GM19372 (cell line): ENCODE data around the gene MRPS18C.

ENCODE experiments used
- ATAC-seq: cut with Tn5 transposase; IDR thresholded peaks from one replicate; pipeline ENCODE4 v1.9.1; 2021; ENCODE audit warnings: mild to moderate bottlenecking, low read depth, moderate library complexity; ENCODE audit not compliant: unreplicated experiment

MRPS18C gene

GRCh38 chr4:83455281-83456183, at the start of gene MRPS18C, which contains the start of gene HELQ:
TSS of gene MRPS18C (plus strand) at chr4:83456058. CDS start at chr4:83456078, 20 bp downstream.
TSS of gene HELQ (minus strand) at chr4:83455823. CDS start at chr4:83455693, 130 bp downstream.
- ATAC-seq, result peak; percentile 94

- no peak for ATAC-seq
These were observed 47.0 kb upstream of the MRPS18C start for GRCh38 chr4:83408908-83409307.

DNA sequence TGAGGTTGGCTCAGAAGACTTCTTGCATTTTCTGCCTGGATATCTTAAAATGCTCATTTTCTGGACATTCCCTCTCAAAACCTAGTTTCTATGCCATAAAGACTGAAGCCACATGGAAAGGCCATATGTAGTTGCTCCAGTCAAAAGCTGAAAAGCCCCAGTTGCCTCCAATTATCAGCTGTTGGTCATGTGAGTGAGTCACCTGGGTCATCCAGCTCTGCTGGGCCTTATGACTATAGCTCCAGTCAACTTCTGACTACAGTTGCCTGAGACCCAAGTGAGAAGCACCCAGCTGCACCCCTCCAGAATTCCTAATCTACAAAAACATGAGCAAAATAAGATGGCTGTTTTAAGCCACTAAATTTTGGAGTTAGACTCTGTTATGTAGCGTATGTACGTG, 42.2 kb upstream of the MRPS18C start:
- no peak for ATAC-seq

- ATAC-seq, result no peak
These were observed 38.3 kb upstream of the MRPS18C start for GRCh38 chr4:83417566-83417965.

DNA sequence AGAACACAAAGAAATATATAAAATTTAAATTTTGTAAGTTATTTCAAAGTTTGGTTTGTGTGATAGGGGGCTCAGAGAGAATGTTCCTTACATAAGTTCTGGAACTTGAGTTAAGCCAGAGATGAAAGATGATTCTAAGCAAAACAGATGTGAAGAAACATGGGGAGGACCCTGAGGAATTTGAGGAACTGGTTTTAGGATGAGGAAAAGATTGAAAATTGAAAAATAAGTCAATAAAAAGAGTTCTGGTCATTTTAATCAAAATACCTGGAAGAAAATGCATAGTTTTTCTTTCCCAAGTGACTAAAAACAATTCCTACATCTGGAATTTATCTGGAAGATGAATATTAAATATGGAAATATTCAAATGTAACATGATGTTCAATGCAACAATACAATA, 37.6 kb upstream of the MRPS18C start:
- ATAC-seq, result no peak

- no peak for ATAC-seq
These were observed 24.7 kb upstream of the MRPS18C start for GRCh38 chr4:83431200-83431599.

GRCh38 chr4:83436680-83437079, 19.2 kb upstream of the MRPS18C start:
- no peak for ATAC-seq

- no peak for ATAC-seq
These were observed 17.1 kb upstream of the MRPS18C start for GRCh38 chr4:83438719-83439118.

DNA sequence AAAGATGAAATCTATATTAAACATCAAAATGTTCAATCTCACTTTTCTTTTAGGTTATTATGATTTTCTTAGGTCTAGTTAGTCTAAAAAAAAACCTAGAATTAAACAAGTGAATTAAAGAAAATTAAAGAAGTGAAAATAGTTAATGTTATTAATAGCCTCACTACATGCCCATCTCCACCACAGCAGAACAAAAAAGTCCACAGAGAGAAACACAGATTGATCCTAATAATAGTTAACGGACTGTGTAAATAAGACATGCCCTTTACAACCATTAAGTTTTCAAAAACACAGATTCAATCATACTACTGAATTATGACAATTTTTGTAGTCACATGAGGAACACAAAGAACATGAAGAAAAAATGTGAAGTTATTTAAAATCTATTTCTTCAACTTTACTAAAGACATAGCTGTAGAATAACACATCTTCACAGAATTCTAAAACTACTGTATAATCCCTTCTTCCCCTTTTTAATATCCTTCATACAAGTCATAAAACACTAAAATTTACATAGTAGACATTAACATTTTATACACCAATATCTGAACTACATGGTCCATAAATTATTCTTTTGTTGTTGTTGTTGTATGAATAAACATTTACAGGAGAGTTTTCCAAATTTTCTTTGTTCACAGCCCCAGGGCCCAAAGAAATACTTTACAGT, 15.6 kb upstream of the MRPS18C start:
- ATAC-seq, result no peak

- no peak for ATAC-seq
These were observed 15.0 kb upstream of the MRPS18C start for GRCh38 chr4:83440899-83441298.

- no peak for ATAC-seq
These were observed 6.8 kb upstream of the MRPS18C start for GRCh38 chr4:83449009-83449408.

- ATAC-seq, result no peak
These were observed 1.2 kb upstream of the MRPS18C start for GRCh38 chr4:83454686-83455085.

- ATAC-seq, result no peak
These were observed 285 bp downstream of the MRPS18C start for GRCh38 chr4:83456184-83456501.

DNA sequence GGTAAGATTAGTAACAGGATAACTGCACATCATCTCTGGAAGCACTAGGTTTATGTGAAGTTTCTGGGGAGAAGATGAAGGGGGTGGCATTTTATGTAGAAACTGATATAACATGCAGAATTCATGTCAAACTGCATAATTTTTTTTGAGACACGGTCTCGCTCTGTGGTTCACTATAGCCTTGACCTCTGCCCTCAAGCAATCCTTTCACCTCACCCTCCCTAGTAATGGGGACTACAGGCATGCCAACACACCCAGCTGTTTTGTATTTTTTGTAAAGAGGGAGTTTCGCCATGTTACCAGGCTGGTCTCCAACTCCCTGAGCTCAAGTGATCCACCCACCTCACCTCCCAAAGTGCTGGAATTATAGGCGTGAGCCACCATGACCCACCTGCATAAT, 17.6 kb downstream of the MRPS18C start:
- no peak for ATAC-seq

- no peak for ATAC-seq
These were observed 18.1 kb downstream of the MRPS18C start for GRCh38 chr4:83473966-83474365.

DNA sequence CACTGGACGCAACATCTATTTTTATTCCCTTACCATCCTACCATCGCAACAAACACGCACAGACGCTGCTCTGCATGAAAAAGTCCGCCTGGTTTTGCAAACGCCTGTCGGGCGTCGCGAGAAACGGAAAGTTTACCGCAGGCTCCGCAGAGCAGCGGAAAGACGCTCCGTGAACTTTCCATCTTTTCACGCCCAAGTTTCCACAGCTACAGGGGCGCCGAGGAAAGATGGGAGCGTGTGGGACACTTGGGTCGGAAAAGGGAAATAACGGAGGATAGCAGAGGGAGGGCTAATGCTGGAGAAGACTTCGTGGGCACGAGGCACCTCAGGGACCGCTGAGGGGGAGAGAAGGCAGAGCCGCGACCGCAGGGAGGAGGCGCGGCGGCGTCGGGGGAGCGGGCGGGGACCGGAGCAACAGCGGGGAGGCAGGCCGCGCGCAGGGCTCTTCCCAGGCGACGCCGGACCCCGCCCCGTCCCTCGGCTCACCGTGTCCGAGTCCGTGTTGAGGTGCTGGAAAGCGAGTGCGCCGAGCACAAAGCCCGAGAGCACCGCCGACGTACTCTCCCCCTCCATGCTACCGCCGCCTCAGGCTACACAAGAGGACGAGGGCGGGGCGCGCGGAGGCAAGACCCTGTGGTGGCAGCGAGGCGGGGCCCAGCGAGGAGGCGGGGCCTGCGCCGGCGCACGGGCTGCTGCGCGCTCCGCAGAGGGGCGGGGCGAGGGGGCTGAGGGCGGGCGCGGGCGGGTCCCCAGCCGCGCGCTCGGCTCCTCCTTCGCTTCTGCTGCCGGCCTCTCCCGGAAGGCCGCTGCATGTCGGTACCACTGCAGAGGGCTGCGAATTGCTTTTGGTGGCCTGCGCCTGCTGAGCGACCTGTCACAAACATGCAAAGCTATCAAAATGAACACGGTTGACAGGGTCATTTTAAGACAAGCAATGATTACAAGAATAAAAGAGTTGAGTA, 28.9 kb downstream of the MRPS18C start, which contains the start of gene ABRAXAS1:
ABRAXAS1 (minus strand) TSS at position 601 of the 962 bp plus-strand sequence; CDS start at position 573, 28 bp downstream.
- peak; percentile 94 for ATAC-seq

DNA sequence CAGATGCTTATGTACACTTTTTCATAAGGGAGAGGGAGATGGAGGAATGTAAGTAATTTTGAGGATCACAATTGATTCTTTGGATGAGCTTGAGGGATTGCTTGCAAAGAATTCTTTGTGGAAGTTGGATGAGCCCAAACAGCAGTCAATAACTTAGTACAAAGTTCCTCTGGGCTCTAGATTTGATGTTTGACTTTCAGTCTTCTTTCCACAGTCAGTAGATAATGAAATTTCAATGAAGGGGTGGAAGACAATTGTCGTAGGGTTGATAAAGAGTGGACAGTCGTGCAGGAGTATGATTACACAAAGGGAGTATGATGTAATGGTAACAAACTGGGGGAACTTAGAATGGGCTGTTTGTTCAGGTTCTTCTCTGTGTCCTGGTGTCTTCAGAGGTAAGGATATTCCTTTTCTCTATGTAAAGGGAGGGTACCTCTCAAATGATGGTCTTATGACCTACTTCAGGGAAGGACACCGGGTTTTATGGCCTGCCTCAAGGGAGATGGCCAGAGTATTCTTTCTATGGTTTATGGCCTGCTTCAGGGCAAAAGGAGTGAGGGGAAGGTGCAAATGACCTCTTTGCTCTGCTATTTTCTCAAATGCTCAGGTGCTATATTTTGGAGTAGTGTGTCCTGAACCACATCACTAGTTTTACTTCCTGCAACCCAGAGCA, 30.7 kb downstream of the MRPS18C start:
- no peak for ATAC-seq

GRCh38 chr4:83489711-83490326, 34.0 kb downstream of the MRPS18C start:
- no peak for ATAC-seq

DNA sequence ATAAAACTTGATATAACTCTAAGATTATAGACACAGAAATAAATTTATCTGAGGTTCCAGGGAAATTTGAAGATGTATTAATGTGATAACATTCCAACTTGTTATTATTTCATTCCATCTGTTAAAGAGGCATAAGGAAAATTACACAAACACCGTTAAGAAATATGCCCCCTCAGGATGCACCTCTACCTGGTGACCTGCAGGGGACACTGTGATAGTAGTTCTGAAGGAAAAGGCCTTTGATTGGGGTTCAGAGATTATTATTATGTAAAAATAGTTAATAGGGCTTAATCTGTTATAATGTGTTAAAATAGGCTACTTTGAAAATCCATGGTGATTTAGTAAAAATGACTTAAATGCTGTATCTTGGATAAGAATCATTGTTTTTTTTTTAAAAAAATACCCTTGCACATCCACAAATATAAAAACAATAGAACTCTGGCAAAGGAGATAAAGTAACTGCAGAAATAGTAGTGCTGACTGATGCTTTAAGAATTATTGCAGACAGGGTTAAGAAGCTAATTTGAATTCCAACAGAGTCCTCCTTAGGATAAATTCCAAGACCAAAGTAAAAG, 35.1 kb downstream of the MRPS18C start:
- ATAC-seq, result peak; percentile 70
